Measurements from ENCODE around the gene MTFMT.

MTFMT gene

DNA sequence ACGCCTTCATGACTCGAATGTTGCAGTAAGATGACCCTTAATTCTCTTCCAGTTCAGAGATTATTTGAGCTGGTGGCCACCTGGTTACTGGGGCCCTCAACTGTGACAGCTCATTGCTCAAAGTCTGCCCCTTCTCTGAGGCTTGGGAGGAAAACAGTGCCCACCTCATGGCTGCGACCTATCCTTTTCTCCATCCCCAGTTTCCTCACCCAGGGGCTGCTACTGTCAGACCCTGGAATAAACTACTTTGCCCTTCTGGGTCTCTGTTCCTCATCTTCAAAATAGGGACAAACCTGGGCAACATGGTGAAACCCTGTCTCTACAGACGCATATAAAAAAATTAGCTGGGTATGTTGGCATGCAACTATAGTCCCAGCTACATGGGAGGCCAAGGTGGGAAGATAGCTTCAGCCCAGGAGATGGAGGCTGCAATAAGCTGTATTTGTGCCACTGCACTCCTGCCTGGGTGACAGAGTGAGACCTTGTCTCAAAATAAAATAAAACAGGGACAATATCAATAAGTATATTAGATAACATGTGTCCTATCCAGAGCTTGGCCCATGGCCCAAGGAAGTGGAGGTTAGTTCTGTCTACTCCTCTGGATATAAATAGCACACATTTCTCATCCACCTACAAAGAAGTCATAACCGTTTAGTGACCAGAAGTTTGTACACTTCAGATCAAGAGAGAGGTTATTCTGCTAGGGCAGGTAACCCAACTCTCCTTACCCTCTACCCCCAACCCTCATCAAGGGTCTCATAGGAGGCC, 40.5 kb upstream of the MTFMT start:
- H3K4me1 ChIP-seq (ENCODE audit: control insufficient read depth, insufficient read depth, low read length), result peaks cover 19% of the 10 kb centered on the region

DNA sequence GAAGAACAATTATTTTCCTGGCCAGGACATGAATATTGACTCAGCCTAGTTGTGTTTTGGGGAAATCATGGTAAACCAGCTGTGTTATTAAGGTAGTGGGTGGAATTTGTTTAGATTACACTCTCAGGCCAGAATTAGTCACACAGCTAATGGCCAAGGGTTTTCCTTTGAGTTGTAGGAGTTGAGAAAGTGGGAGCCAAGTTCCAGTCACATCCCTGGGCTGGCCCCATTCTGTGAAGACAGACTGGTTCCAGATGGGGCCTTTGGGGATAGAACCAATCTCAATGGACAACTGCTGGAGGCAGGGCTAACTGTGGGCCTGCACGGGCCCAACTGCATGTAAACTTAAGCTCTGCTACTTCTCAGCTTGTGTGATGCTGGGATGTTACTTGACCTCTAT, 39.7 kb upstream of the MTFMT start:
- H3K4me1 ChIP-seq (ENCODE audit: control insufficient read depth, insufficient read depth, low read length), result peaks cover 19% of the 10 kb centered on the region
- H3K27me3 ChIP-seq (ENCODE audit: control insufficient read depth, insufficient read depth, low read length), result peaks cover 5% of the 10 kb centered on the region; the same call in 1 of the 2 replicates
- no peaks in the 10 kb centered on the region for H3K36me3 ChIP-seq (ENCODE audit: control insufficient read depth, insufficient read depth, low read length)
- H3K9ac ChIP-seq (ENCODE audit: low read depth, low read length), result no peak overlapping the region
- H3K4me3 ChIP-seq (ENCODE audit: low read depth, low read length), result no peak overlapping the region
- no peak overlapping the region for H3K27ac ChIP-seq (ENCODE audit: low read depth, low read length)
- H3K9me3 ChIP-seq (ENCODE audit: control insufficient read depth, insufficient read depth, low read length), result no peaks in the 10 kb centered on the region

More for the DNA sequence above, 40.5 kb upstream of the MTFMT start:
- no peaks in the 10 kb centered on the region for H3K9me3 ChIP-seq (ENCODE audit: control insufficient read depth, insufficient read depth, low read length)
- H3K9ac ChIP-seq (ENCODE audit: low read depth, low read length), result no peak overlapping the region
- no peaks in the 10 kb centered on the region for H3K36me3 ChIP-seq (ENCODE audit: control insufficient read depth, insufficient read depth, low read length)
- peaks cover 5% of the 10 kb centered on the region; the same call in 1 of the 2 replicates for H3K27me3 ChIP-seq (ENCODE audit: control insufficient read depth, insufficient read depth, low read length)
- H3K4me3 ChIP-seq (ENCODE audit: low read depth, low read length), result no peak overlapping the region
- H3K27ac ChIP-seq (ENCODE audit: low read depth, low read length), result no peak overlapping the region

DNA sequence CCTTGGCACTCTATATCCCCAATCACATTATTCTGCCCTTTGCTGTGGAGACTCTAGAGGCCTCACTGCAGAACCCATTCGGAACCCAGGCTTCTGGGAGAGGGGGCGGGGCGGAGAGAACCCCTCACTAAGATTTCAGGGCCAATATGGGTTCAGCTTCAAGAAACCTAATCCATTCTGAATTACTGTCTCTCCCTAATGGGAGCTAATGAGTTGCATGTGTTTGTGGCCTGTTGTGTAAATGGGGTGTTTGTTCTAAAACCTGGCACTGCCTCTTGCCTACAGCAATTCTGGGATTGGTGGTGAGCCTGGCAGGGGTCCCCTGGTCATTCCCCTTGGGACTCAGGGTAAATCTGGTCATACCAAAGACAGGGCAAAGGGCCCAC, 39.0 kb upstream of the MTFMT start:
- Histone ChIP-seq H3K27me3 (ENCODE audit: control insufficient read depth, insufficient read depth, low read length) (peaks cover 5% of the 10 kb centered on the region; the same call in 1 of the 2 replicates), H3K9me3 (ENCODE audit: control insufficient read depth, insufficient read depth, low read length) (no peaks in the 10 kb centered on the region), H3K27ac (ENCODE audit: low read depth, low read length) (peak overlapping the region; percentile 15), H3K4me3 (ENCODE audit: low read depth, low read length) (peak overlapping the region; percentile 63), H3K9ac (ENCODE audit: low read depth, low read length) (no peak overlapping the region), H3K4me1 (ENCODE audit: control insufficient read depth, insufficient read depth, low read length) (peaks cover 19% of the 10 kb centered on the region), H3K36me3 (ENCODE audit: control insufficient read depth, insufficient read depth, low read length) (no peaks in the 10 kb centered on the region)

GRCh38 chr15:65067645-65068402, 38.4 kb upstream of the MTFMT start, which contains the start of gene RASL12:
Gene RASL12 (minus strand): TSS chr15:65067991. CDS start chr15:65067835, 156 bp downstream.
- peaks cover 19% of the 10 kb centered on the region for H3K4me1 ChIP-seq (ENCODE audit: control insufficient read depth, insufficient read depth, low read length)
- peak within 1 kb of the TSS; percentile 46; the same call in 1 of the 2 replicates for H3K9ac ChIP-seq (ENCODE audit: low read depth, low read length)
- peaks cover 5% of the 10 kb centered on the region; the same call in 1 of the 2 replicates for H3K27me3 ChIP-seq (ENCODE audit: control insufficient read depth, insufficient read depth, low read length)

GRCh38 chr15:65067317-65067644, 37.8 kb upstream of the MTFMT start:
- Histone ChIP-seq H3K9me3 (ENCODE audit: control insufficient read depth, insufficient read depth, low read length) (no peaks in the 10 kb centered on the region), H3K36me3 (ENCODE audit: control insufficient read depth, insufficient read depth, low read length) (no peaks in the 10 kb centered on the region), H3K27me3 (ENCODE audit: control insufficient read depth, insufficient read depth, low read length) (peaks cover 5% of the 10 kb centered on the region; the same call in 1 of the 2 replicates), H3K27ac (ENCODE audit: low read depth, low read length) (peak overlapping the region; percentile 86), H3K9ac (ENCODE audit: low read depth, low read length) (peak overlapping the region; percentile 37; the same call in 1 of the 2 replicates), H3K4me1 (ENCODE audit: control insufficient read depth, insufficient read depth, low read length) (peaks cover 19% of the 10 kb centered on the region), H3K4me3 (ENCODE audit: low read depth, low read length) (peak overlapping the region; percentile 63)

More at GRCh38 chr15:65067645-65068402, 38.4 kb upstream of the MTFMT start, which contains the start of gene RASL12:
- H3K36me3 ChIP-seq (ENCODE audit: control insufficient read depth, insufficient read depth, low read length), result no peaks in the 10 kb centered on the region
- no peaks in the 10 kb centered on the region for H3K9me3 ChIP-seq (ENCODE audit: control insufficient read depth, insufficient read depth, low read length)
- peak within 1 kb of the TSS; percentile 63 for H3K4me3 ChIP-seq (ENCODE audit: low read depth, low read length)
- H3K27ac ChIP-seq (ENCODE audit: low read depth, low read length), result peak within 1 kb of the TSS; percentile 86

GRCh38 chr15:65066635-65067316, 37.3 kb upstream of the MTFMT start:
- peaks cover 19% of the 10 kb centered on the region for H3K4me1 ChIP-seq (ENCODE audit: control insufficient read depth, insufficient read depth, low read length)
- H3K4me3 ChIP-seq (ENCODE audit: low read depth, low read length), result peak overlapping the region; percentile 63
- H3K36me3 ChIP-seq (ENCODE audit: control insufficient read depth, insufficient read depth, low read length), result no peaks in the 10 kb centered on the region
- H3K27ac ChIP-seq (ENCODE audit: low read depth, low read length), result peak overlapping the region; percentile 86
- peaks cover 5% of the 10 kb centered on the region; the same call in 1 of the 2 replicates for H3K27me3 ChIP-seq (ENCODE audit: control insufficient read depth, insufficient read depth, low read length)
- peak overlapping the region; percentile 37; the same call in 1 of the 2 replicates for H3K9ac ChIP-seq (ENCODE audit: low read depth, low read length)
- no peaks in the 10 kb centered on the region for H3K9me3 ChIP-seq (ENCODE audit: control insufficient read depth, insufficient read depth, low read length)

- H3K27ac ChIP-seq (ENCODE audit: low read depth, low read length), result peak overlapping the region; percentile 86
- no peak overlapping the region for H3K4me3 ChIP-seq (ENCODE audit: low read depth, low read length)
- no peaks in the 10 kb centered on the region for H3K36me3 ChIP-seq (ENCODE audit: control insufficient read depth, insufficient read depth, low read length)
- H3K4me1 ChIP-seq (ENCODE audit: control insufficient read depth, insufficient read depth, low read length), result peaks cover 19% of the 10 kb centered on the region
- H3K9me3 ChIP-seq (ENCODE audit: control insufficient read depth, insufficient read depth, low read length), result no peaks in the 10 kb centered on the region
- no peak overlapping the region for H3K9ac ChIP-seq (ENCODE audit: low read depth, low read length)
- peaks cover 5% of the 10 kb centered on the region; the same call in 1 of the 2 replicates for H3K27me3 ChIP-seq (ENCODE audit: control insufficient read depth, insufficient read depth, low read length)
These were observed 36.7 kb upstream of the MTFMT start for GRCh38 chr15:65066001-65066634.

- Histone ChIP-seq H3K4me1 (ENCODE audit: control insufficient read depth, insufficient read depth, low read length) (peaks cover 15% of the 10 kb centered on the region), H3K9ac (ENCODE audit: low read depth, low read length) (no peak overlapping the region), H3K36me3 (ENCODE audit: control insufficient read depth, insufficient read depth, low read length) (no peaks in the 10 kb centered on the region; the same call in 1 of the 2 replicates), H3K4me3 (ENCODE audit: low read depth, low read length) (no peak overlapping the region), H3K27ac (ENCODE audit: low read depth, low read length) (no peak overlapping the region), H3K9me3 (ENCODE audit: control insufficient read depth, insufficient read depth, low read length) (no peaks in the 10 kb centered on the region), H3K27me3 (ENCODE audit: control insufficient read depth, insufficient read depth, low read length) (peaks cover 5% of the 10 kb centered on the region; the same call in 1 of the 2 replicates)
These were observed 33.3 kb upstream of the MTFMT start for GRCh38 chr15:65062726-65063125.

- H3K9me3 ChIP-seq (ENCODE audit: control insufficient read depth, insufficient read depth, low read length), result no peaks in the 10 kb centered on the region
- H3K4me3 ChIP-seq (ENCODE audit: low read depth, low read length), result no peak overlapping the region
- peaks cover 11% of the 10 kb centered on the region for H3K4me1 ChIP-seq (ENCODE audit: control insufficient read depth, insufficient read depth, low read length)
- no peaks in the 10 kb centered on the region; the same call in none of the 2 replicates for H3K36me3 ChIP-seq (ENCODE audit: control insufficient read depth, insufficient read depth, low read length)
- H3K9ac ChIP-seq (ENCODE audit: low read depth, low read length), result no peak overlapping the region
- no peak overlapping the region for H3K27ac ChIP-seq (ENCODE audit: low read depth, low read length)
- H3K27me3 ChIP-seq (ENCODE audit: control insufficient read depth, insufficient read depth, low read length), result no peaks in the 10 kb centered on the region
These were observed 32.6 kb upstream of the MTFMT start for GRCh38 chr15:65062061-65062460.

DNA sequence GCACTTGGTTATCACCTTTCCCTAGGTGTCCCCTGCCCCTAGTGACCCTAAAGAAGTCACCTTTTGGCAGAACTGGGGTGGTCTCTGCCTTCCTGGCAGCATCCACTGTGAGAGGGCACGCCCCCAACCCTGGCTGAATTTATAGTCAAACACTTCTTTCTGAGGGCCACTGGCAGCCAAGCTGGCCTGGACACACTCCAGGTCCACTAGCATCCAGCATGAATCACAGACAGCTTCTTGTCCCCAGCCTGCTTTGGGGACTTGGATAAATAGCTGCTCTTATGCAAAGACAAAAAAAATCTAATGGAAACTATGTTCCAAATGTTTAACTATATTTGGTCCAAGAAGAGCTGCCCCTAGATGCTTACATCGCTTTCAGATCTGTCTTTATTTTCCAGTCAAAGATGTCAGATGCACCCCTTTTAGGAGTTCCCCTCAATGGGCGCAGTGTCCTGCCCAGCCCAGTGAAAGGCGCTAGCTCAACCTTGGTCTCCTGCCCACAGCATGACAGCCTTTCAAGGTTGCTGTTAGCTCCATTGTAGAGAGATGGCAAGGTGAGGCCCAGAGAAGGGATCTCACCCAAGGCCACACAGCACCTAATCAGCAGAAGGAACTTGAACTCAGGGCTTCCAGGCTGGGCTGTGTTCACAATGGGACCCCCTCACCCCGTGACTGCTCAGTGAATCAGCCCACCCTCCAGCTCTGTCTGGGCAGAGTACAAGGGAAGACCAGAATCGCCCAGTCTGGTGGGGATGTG, 31.4 kb upstream of the MTFMT start:
- no peaks in the 10 kb centered on the region for H3K27me3 ChIP-seq (ENCODE audit: control insufficient read depth, insufficient read depth, low read length)
- H3K27ac ChIP-seq (ENCODE audit: low read depth, low read length), result no peak overlapping the region
- H3K4me1 ChIP-seq (ENCODE audit: control insufficient read depth, insufficient read depth, low read length), result no peaks in the 10 kb centered on the region
- H3K36me3 ChIP-seq (ENCODE audit: control insufficient read depth, insufficient read depth, low read length), result no peaks in the 10 kb centered on the region; the same call in none of the 2 replicates
- H3K9me3 ChIP-seq (ENCODE audit: control insufficient read depth, insufficient read depth, low read length), result no peaks in the 10 kb centered on the region
- H3K4me3 ChIP-seq (ENCODE audit: low read depth, low read length), result no peak overlapping the region
- no peak overlapping the region for H3K9ac ChIP-seq (ENCODE audit: low read depth, low read length)

Measured in HUES48 (cell line).